Parathyroid adenoma (tissue), 2 donors: ENCODE measurements around the gene PDIA6.

Source experiments
- H2AFZ ChIP-seq: fragments of 300-600 bp; sonication (generic); one replicate; pipeline ENCODE4 v1.7.0; 2017; ENCODE audit warnings: antibody characterized with exemption, mild to moderate bottlenecking
- H3K27ac ChIP-seq: fragments of 300-600 bp; sonication (generic); one replicate; pipeline ENCODE4 v1.7.0; 2017
- H3K27me3 ChIP-seq: fragments of 300-600 bp; sonication (generic); one replicate; pipeline ENCODE4 v1.7.0; 2017; ENCODE audit warnings: low read length; ENCODE audit not compliant: control insufficient read depth, insufficient read depth
- H3K36me3 ChIP-seq: fragments of 300-600 bp; sonication (generic); one replicate; pipeline ENCODE4 v1.7.0; 2017; ENCODE audit warnings: low read length; ENCODE audit not compliant: control insufficient read depth, insufficient read depth
- H3K4me1 ChIP-seq: fragments of 300-600 bp; sonication (generic); one replicate; pipeline ENCODE4 v1.7.0; 2017; ENCODE audit warnings: control low read depth
- H3K4me2 ChIP-seq: fragments of 300-600 bp; sonication (generic); one replicate; pipeline ENCODE4 v1.7.0; 2017; ENCODE audit warnings: low read length
- H3K4me3 ChIP-seq: fragments of 300-600 bp; sonication (generic); one replicate; pipeline ENCODE4 v1.7.0; 2017; ENCODE audit warnings: low read depth, low read length
- H3K79me2 ChIP-seq: fragments of 300-600 bp; sonication (generic); one replicate; pipeline ENCODE4 v1.7.0; 2017; ENCODE audit warnings: control low read depth
- H3K9ac ChIP-seq: fragments of 300-600 bp; sonication (generic); one replicate; pipeline ENCODE4 v1.7.0; 2017; ENCODE audit warnings: mild to moderate bottlenecking
- H3K9me3 ChIP-seq: fragments of 300-600 bp; sonication (generic); one replicate; pipeline ENCODE4 v1.7.0; 2017; ENCODE audit warnings: low read length; ENCODE audit not compliant: control insufficient read depth
- CTCF ChIP-seq: fragments of 300-600 bp; sonication (generic); IDR thresholded peaks from one replicate; pipeline ENCODE4 v1.7.0; 2017; ENCODE audit warnings: antibody characterized with exemption, mild to moderate bottlenecking
- donor health status: primary hyperparathyroidism.

Gene PDIA6

GRCh38 chr2:10774394-10774793, 38.2 kb downstream of the PDIA6 start:
- TF ChIP-seq CTCF = no peak
- H3K9me3 ChIP-seq = no peaks in the 10 kb centered on the region
- no peaks in the 10 kb centered on the region for H3K36me3 ChIP-seq
- H3K27ac ChIP-seq = no peak overlapping the region
- H3K9ac ChIP-seq = no peak overlapping the region
- peak overlapping the region; percentile 60 for H2AFZ ChIP-seq
- H3K4me3 ChIP-seq = no peak overlapping the region
- peaks cover 12% of the 10 kb centered on the region for H3K4me1 ChIP-seq
- H3K79me2 ChIP-seq = no peaks in the 10 kb centered on the region
- no peaks in the 10 kb centered on the region for H3K27me3 ChIP-seq
- H3K4me2 ChIP-seq = no peak overlapping the region

- H3K27ac ChIP-seq = peak overlapping the region; percentile 35
- no peaks in the 10 kb centered on the region for H3K9me3 ChIP-seq
- peak overlapping the region; percentile 60 for H2AFZ ChIP-seq
- no peaks in the 10 kb centered on the region for H3K79me2 ChIP-seq
- H3K4me1 ChIP-seq = peaks cover 12% of the 10 kb centered on the region
- no peak for TF ChIP-seq CTCF
- no peaks in the 10 kb centered on the region for H3K27me3 ChIP-seq
- H3K4me2 ChIP-seq = no peak overlapping the region
- H3K4me3 ChIP-seq = no peak overlapping the region
- H3K9ac ChIP-seq = no peak overlapping the region
- no peaks in the 10 kb centered on the region for H3K36me3 ChIP-seq
These were observed 38.7 kb downstream of the PDIA6 start for GRCh38 chr2:10773821-10774341.

- Histone ChIP-seq H3K36me3 (no peaks in the 10 kb centered on the region), H3K79me2 (no peaks in the 10 kb centered on the region), H3K9me3 (no peaks in the 10 kb centered on the region), H3K4me1 (peaks cover 12% of the 10 kb centered on the region), H3K4me3 (no peak overlapping the region), H3K27me3 (no peaks in the 10 kb centered on the region), H3K4me2 (no peak overlapping the region), H2AFZ (no peak overlapping the region), H3K27ac (no peak overlapping the region), H3K9ac (no peak overlapping the region)
- TF ChIP-seq CTCF = no peak
These were observed 39.7 kb downstream of the PDIA6 start for GRCh38 chr2:10772868-10773215.

- Histone ChIP-seq H3K36me3 (no peaks in the 10 kb centered on the region), H3K9me3 (no peaks in the 10 kb centered on the region), H3K4me3 (no peak overlapping the region), H3K79me2 (no peaks in the 10 kb centered on the region), H3K27me3 (no peaks in the 10 kb centered on the region), H3K9ac (no peak overlapping the region), H3K27ac (no peak overlapping the region), H3K4me2 (no peak overlapping the region), H3K4me1 (peaks cover 12% of the 10 kb centered on the region), H2AFZ (no peak overlapping the region)
- no peak for TF ChIP-seq CTCF
These were observed 40.3 kb downstream of the PDIA6 start for GRCh38 chr2:10772201-10772867.

- Histone ChIP-seq H3K27me3 (no peaks in the 10 kb centered on the region), H3K4me1 (peaks cover 12% of the 10 kb centered on the region), H3K9me3 (no peaks in the 10 kb centered on the region), H2AFZ (no peak overlapping the region), H3K4me3 (no peak overlapping the region), H3K27ac (no peak overlapping the region), H3K79me2 (no peaks in the 10 kb centered on the region), H3K36me3 (no peaks in the 10 kb centered on the region), H3K9ac (no peak overlapping the region), H3K4me2 (no peak overlapping the region)
- TF ChIP-seq CTCF = no peak
These were observed 40.8 kb downstream of the PDIA6 start for GRCh38 chr2:10771786-10772185.
